Mucosa of descending colon (tissue), 3 donors: ENCODE data around the gene SMG7. TPM values are rescaled to one million over a fixed set of nuclear protein-coding genes. Genes with fewer than 3 reads are reported as not detected.

Experiments used
- ATAC-seq: fragments of 200-7000 bp; cut with Tn5 transposase; one replicate; pipeline ENCODE4 v1.9.1; 2020; ENCODE audit warnings: mild to moderate bottlenecking, moderate library complexity
- DNase-seq, 3 donors: peaks; one replicate each; pipeline ENCODE4 v3.0.0-alpha.2; 2020
- H3K36me3 ChIP-seq: fragments of 200-600 bp; one replicate; pipeline ENCODE4 v1.8.0; 2021; ENCODE audit warnings: low read depth, mild to moderate bottlenecking
- H3K4me1 ChIP-seq: fragments of 200-600 bp; one replicate; pipeline ENCODE4 v1.8.0; 2021; ENCODE audit warnings: low read depth, mild to moderate bottlenecking
- H3K4me3 ChIP-seq: fragments of 200-600 bp; one replicate; pipeline ENCODE4 v1.8.0; 2021; ENCODE audit warnings: mild to moderate bottlenecking
- H3K9me3 ChIP-seq: fragments of 200-600 bp; one replicate; pipeline ENCODE4 v1.8.0; 2021; ENCODE audit warnings: mild to moderate bottlenecking
- CTCF ChIP-seq: fragments of 200-600 bp; IDR thresholded peaks from one replicate; pipeline ENCODE4 v1.8.0; 2022; ENCODE audit warnings: antibody characterized with exemption, mild to moderate bottlenecking
- intact Hi-C, 2 donors: fragments of 100-400 bp; cut with DNase I in 1 of 2; cut with micrococcal nuclease in 1 of 2; formaldehyde crosslinking; loops; one replicate each; pipeline versions ENCODE4 v1.11.0 to v1.11.1; 2022; cut with DNase I, micrococcal nuclease
- total RNA-seq, 3 donors: library from RNA; stranded (reverse); fragmentation: NEBNext Ultra II Directional in 2 of 3; extraction: Animal tissue kit (Norgen Biotek cat#: 25700) in 2 of 3; gene quantifications; one replicate each; pipeline versions ENCODE4 v1.2.1 to v1.2.4, GENCODE V29; 2021 to 2023
- donor health status: DM: no; HTN: no; CAD: no; lungs with moderate emphysema.
- donor health status: DM: no; HTN: no; CAD: no.
- donor health status: DM: no; HTN: yes; CAD: no.

SMG7 gene
- total RNA-seq, 3 donors from 2014 or later: 62.7 to 69.9 (median 66.4) TPM

GRCh38 chr1:183528577-183528976 lies 56.3 kb downstream of the SMG7 start:
- intact Hi-C loops: no loop called here
- no peaks in the 10 kb centered on the region for H3K36me3 ChIP-seq
- no peaks in the 10 kb centered on the region for H3K9me3 ChIP-seq
- DNase-seq: no peak
- TF ChIP-seq CTCF: no peak
- no peak for ATAC-seq
- H3K4me1 ChIP-seq: no peaks in the 10 kb centered on the region
- no peak overlapping the region for H3K4me3 ChIP-seq

GRCh38 chr1:183533617-183534174 lies 61.4 kb downstream of the SMG7 start:
- H3K4me3 ChIP-seq: no peak overlapping the region
- no peak for DNase-seq
- no peaks in the 10 kb centered on the region for H3K4me1 ChIP-seq
- TF ChIP-seq CTCF: no peak
- ATAC-seq: no peak
- intact Hi-C loops: no loop called here
- no peaks in the 10 kb centered on the region for H3K9me3 ChIP-seq
- no peaks in the 10 kb centered on the region for H3K36me3 ChIP-seq

GRCh38 chr1:183537405-183537804 lies 65.1 kb downstream of the SMG7 start:
- intact Hi-C loops: no loop called here
- Histone ChIP-seq H3K4me1 (no peaks in the 10 kb centered on the region), H3K9me3 (no peaks in the 10 kb centered on the region), H3K4me3 (no peak overlapping the region), H3K36me3 (no peaks in the 10 kb centered on the region)
- DNase-seq (no peak), ATAC-seq (no peak)
- no peak for TF ChIP-seq CTCF

GRCh38 chr1:183543619-183544204 lies 71.4 kb downstream of the SMG7 start:
- ATAC-seq (peak; percentile 92), DNase-seq (peak in 1 of 3 donors; percentile 59)
- Histone ChIP-seq H3K9me3 (no peaks in the 10 kb centered on the region), H3K36me3 (peaks cover 8% of the 10 kb centered on the region), H3K4me1 (peaks cover 3% of the 10 kb centered on the region), H3K4me3 (no peak overlapping the region)
- no peak for TF ChIP-seq CTCF
- intact Hi-C loops: loop anchor here (5.0 to 10.0 kb wide), 3 partner anchors 69 to 261 kb away; partner anchors contain the start of gene SMG7 (in 1 of the 2)

GRCh38 chr1:183544598-183545297 lies 72.4 kb downstream of the SMG7 start:
- ATAC-seq: no peak
- peaks cover 16% of the 10 kb centered on the region for H3K36me3 ChIP-seq
- intact Hi-C loops: loop anchor here (5.0 to 10.0 kb wide), 3 partner anchors 70 to 262 kb away; partner anchors contain the start of gene SMG7 (in 1 of the 2)

More at GRCh38 chr1:183544598-183545297, 72.4 kb downstream of the SMG7 start:
- Histone ChIP-seq H3K4me1 (peaks cover 3% of the 10 kb centered on the region), H3K4me3 (no peak overlapping the region), H3K9me3 (no peaks in the 10 kb centered on the region)
- no peak for TF ChIP-seq CTCF
- no peak for DNase-seq
